Activated CD4-positive, CD25-positive, alpha-beta regulatory T cell treated with anti-CD3 and anti-CD28 coated beads, Interleukin-2, amount 50 U/mL, for 16 hours (primary cell): ENCODE results near the gene KLF13.

ENCODE experiments used
- DNase-seq: peaks from one replicate; pipeline ENCODE4 v3.0.0-alpha.2; 2020; ENCODE audit warnings: low read depth, low spot score

The KLF13 gene

DNA sequence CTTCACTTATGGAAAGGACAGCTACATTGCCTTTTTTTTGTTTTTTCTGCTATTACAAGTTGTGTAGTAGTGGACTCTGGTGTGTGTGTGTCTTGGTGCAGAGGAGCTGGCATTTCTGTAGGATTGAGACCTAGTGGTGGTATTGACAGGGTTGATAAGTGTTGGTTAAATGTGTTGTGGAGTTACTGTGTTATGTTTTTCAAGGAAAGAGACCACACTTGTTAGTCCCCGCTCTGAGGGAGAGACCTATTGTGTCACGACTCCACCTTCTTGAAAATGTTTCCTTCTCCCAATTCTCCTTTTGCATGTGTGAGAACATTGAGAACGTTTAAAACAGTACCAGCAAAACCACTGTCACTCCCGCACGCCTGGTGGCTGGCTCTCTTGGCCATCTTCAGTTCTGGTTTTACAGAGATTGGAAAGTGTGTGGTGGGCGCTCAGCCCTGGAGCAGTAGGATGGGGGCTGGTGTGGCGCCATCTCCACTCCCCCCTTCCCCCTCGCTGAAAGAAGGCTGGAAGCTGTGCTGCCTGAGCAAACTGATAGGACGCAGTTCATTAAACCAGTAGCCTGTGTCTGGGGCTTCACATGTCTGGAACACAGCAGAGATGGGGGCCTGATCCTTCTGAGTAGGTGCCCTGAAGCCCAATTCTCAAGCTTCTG, 5.5 kb downstream of the KLF13 start:
- DNase-seq = no peak

DNA sequence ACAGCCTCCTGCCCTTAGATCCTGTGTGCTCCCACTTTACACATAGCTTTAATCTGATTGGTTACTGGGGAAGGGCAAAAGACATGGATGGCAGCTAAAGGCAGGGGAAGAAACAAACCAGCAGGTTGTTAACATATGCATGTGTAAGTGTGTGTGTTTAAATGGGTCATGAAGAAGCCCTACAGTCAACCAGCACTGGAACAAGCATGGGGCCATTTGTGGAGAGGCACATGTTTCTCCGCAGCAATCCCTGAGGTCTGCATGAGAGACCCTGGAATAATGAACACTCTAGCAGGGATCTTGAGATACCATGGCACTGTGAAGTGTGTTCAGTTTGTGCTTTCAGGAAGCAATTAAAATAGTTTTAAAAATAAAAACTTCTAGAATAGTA, 6.0 kb downstream of the KLF13 start:
- no peak for DNase-seq

DNA sequence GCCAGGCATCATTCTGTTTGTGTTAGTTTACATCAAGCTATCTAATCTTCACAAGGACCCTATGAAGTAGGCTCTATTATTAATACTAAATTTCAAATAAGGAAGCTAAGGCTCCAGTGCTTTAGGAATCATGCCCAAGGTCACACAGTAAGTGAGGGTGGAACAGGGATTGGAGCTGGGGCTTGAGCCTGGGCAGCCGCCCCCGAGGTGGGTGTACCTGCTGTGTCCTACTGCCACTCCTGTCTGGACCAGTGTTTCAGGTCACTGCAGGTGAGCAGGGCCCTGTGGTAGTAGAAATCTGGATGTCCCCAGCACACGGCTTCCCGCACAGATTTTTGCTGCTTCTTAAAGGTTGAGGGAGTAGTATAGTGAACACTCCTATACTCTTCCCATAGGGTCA, 6.5 kb downstream of the KLF13 start:
- no peak for DNase-seq

DNA sequence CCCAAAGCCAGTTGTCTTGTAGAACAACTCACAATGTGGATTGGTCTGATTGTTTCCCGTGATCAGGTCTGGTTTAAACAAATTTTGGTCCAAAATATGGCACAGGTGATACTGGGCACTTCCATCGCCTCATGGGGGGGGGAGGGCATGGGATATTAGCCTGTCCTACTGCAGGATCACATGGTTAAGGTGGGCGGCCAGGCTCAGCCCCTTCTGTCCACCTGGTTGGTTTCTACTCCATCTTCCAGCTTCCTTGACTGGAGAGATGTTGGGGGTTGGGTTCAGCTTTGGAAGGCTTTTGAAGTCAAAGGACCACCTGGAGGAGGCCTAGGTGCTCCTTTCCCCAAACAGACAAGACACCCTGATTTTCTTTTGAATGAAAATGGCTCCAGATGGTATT, 7.2 kb downstream of the KLF13 start:
- DNase-seq = no peak

GRCh38 chr15:31335989-31336592, 9.5 kb downstream of the KLF13 start:
- DNase-seq = no peak

GRCh38 chr15:31336593-31337295, 10.1 kb downstream of the KLF13 start:
- DNase-seq = no peak

GRCh38 chr15:31337352-31338031, 10.9 kb downstream of the KLF13 start:
- no peak for DNase-seq

- DNase-seq = no peak
Measured at GRCh38 chr15:31338318-31338878, 11.8 kb downstream of the KLF13 start.

DNA sequence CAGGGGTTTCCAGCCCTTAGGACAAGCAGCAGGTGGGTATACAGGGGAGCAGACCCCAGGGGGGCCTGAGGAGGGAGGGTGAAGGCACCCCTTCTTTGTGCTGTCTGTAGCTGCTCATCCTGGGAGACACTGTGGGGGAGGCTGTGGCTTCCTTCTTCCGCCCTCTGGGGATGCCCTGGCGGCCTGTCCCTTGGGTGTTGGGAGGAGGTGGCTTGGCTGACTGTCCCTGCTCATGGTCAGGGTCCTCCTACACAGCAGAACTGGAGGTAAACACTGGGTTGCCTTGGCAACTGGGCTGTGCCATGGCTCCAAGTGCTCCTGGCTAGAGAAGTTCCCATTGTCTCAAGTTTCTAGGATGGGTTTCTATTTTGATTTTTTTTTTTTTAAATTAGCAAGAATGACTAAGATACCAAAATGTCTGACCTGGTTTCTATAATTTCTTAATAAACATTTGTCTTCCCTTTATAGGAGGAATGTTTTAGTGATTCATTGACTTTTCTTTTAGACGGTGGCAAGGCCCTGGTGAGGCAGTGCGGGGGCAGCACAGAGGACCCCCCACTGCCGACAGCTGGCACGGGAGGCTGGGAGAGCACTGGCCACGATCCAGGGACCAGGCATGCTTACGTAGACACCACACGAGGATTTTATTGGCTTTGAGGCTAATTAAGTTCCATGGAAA, 12.4 kb downstream of the KLF13 start:
- no peak for DNase-seq

GRCh38 chr15:31339558-31339895, 12.9 kb downstream of the KLF13 start:
- DNase-seq = no peak

- DNase-seq = no peak
Measured at GRCh38 chr15:31340047-31340446, 13.4 kb downstream of the KLF13 start.

DNA sequence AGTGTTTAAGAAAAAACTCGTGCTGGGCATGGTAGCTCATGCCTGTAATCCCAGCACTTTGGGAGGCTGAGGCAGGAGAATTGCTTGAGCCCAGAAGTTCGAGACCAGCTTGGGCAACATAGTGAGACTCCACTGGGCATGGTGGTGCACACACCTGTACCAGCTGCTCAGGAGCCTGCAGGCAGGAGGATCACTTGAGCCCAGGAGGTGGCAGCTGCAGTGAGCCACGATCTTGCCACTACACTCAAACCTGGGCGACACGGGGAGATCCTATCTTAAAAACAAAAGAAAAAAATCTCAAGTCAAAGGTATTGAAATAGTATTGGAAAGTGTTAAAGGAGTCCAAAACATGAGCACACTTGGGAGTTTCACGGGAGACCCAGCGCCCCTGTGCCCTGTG, 14.0 kb downstream of the KLF13 start:
- no peak for DNase-seq

GRCh38 chr15:31341071-31341470, 14.4 kb downstream of the KLF13 start:
- no peak for DNase-seq

GRCh38 chr15:31341496-31342195, 15.0 kb downstream of the KLF13 start:
- DNase-seq = no peak

DNA sequence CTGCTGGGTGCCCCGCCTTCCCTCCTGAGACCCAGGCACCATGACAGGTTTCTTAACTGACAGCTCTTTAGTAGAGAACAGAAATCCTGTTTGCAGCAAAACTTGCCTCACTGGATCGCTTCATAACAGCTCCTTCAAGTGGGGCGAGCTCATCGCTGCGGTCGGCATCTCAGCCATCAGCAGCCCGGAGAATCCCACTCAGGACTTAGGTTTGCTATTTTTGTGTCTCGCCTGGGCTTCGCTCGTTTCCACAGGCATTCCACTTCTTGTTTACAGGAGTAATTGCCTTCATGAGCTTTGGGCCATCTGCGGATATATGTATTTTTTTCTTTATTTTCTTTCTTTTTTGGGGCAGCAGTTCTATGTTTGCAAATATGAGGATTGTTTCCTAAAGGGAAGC, 15.7 kb downstream of the KLF13 start:
- no peak for DNase-seq

DNA sequence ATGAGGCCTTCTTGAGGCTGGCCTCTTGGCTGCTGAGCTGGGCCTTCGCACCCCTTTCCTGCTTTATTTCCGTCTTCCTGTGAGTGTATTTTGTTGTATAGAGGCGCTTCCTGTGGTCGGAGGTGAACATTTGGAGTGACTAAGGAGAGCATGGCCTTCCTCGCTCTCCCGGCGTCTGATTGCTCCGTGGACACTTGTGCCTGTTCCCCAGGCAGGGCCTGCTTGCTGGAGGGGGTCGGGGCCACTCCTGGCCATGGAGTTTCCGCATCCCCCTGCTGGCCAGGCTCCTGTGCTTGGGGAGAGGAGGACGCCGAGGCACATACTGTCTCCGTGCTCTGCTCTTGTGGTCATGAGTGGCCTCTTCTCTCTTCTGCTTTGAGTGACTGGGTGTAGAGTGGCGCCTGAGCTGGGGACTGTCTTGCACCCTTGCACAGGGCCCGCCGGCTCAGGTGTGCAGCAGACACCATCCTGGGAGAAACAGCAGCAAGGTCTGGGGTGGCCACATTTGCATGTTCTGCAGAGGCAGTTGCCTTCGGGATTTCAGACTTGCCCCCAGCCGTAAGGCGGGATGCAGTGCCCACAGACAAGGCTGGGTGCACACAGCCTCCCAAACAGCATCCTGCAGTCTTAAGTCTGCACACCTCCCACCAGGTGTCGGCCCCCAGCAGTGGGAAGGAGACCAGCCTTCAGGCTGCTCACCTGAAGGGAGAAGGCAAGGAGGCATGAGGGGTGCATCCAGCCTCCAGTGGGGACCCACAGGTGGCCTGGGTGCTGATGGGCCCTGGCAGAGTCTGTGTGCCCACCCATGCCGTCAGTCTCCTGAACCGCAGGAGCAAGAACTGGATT, 16.4 kb downstream of the KLF13 start:
- DNase-seq = no peak

- DNase-seq = no peak
Measured at GRCh38 chr15:31343831-31344230, 17.2 kb downstream of the KLF13 start.

- DNase-seq = no peak
Measured at GRCh38 chr15:31344266-31344665, 17.6 kb downstream of the KLF13 start.

GRCh38 chr15:31344823-31345605, 18.4 kb downstream of the KLF13 start:
- DNase-seq = no peak
